Epithelial cell of esophagus (primary cell): ENCODE results near the gene PDE9A.

ENCODE experiments used
- DNase-seq: peaks from one replicate; pipeline ENCODE4 v3.0.0; 2010; ENCODE audit warnings: low read depth
- H3K4me3 ChIP-seq: 2 replicates; pipeline ENCODE4 v1.5.1; 2011; ENCODE audit warnings: mild to moderate bottlenecking, low read length, control low read depth
- TF ChIP-seq, protein P1 (sequence below): IDR thresholded peaks from 2 replicates; pipeline ENCODE4 v1.5.1; 2011; ENCODE audit warnings: low read depth, mild to moderate bottlenecking, low read length, control low read depth, inconsistent platforms; ENCODE audit not compliant: insufficient read depth; ENCODE audit errors: missing control alignments

Gene PDE9A

GRCh38 chr21:42658320-42659105 is 5.1 kb downstream of the PDE9A start:
- DNase-seq: no peak
- H3K4me3 ChIP-seq: no peak overlapping the region
- TF ChIP-seq, protein P1, sequence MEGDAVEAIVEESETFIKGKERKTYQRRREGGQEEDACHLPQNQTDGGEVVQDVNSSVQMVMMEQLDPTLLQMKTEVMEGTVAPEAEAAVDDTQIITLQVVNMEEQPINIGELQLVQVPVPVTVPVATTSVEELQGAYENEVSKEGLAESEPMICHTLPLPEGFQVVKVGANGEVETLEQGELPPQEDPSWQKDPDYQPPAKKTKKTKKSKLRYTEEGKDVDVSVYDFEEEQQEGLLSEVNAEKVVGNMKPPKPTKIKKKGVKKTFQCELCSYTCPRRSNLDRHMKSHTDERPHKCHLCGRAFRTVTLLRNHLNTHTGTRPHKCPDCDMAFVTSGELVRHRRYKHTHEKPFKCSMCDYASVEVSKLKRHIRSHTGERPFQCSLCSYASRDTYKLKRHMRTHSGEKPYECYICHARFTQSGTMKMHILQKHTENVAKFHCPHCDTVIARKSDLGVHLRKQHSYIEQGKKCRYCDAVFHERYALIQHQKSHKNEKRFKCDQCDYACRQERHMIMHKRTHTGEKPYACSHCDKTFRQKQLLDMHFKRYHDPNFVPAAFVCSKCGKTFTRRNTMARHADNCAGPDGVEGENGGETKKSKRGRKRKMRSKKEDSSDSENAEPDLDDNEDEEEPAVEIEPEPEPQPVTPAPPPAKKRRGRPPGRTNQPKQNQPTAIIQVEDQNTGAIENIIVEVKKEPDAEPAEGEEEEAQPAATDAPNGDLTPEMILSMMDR: no peak

- no peak for DNase-seq
- no peak overlapping the region for H3K4me3 ChIP-seq
- TF ChIP-seq, protein P1: no peak
Observed at GRCh38 chr21:42659416-42660117, 6.1 kb downstream of the PDE9A start.

DNA sequence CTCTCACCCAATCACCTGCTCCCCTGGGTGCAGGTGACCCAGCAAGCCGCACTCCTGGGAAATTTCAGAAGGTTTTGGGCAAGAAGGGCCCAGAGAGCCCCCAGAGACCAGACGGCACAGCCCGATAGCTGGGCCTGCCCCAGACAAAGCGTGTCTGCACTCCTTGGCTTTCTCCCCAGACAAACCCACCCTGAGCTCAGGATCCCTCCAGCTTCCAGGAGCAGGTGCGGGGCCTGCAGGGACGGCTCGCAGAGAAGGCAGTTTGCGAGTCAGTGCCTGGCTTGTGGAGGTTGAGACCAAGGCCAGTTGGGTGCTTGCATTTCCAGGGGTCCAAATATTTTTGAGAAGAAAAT is 6.7 kb downstream of the PDE9A start:
- H3K4me3 ChIP-seq: no peak overlapping the region
- no peak for DNase-seq
- TF ChIP-seq, protein P1: no peak

DNA sequence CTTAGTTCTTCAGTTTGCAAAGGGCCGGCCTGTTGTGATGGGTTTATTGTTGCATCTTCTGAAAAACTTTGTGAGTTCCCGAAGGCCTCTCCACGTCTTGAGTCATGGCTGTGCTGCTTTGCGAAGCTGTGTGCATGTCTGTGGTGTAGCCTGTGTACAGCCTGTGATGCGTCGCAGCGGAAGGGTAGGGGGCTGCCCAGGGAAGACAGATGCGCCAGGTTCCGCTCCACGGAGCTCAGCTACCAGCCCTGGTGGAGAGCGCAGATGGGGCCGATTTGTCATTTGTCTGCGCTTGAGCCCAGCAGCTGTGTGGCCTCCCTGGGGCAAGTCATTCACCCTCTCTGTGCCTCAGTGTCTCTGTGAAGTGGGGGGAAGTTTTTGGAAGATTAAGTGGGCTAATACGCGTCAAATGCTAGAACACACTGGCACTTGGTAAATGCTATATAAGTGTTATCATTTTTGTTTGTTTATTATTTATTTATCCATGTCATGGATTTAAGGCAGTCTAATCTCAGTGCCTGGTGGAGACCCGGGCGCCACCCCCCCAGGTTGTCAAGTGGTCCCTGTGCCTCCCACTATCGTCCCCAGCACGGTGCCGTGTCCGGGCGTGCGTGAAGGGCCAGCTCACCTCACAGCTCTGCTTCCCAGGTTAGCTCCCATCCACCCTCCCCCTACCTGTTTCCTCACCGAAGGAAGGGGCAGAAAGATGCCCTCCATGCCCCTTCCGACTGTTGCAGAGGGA is 8.4 kb downstream of the PDE9A start:
- no peak for DNase-seq
- TF ChIP-seq, protein P1: no peak
- H3K4me3 ChIP-seq: no peak overlapping the region

DNA sequence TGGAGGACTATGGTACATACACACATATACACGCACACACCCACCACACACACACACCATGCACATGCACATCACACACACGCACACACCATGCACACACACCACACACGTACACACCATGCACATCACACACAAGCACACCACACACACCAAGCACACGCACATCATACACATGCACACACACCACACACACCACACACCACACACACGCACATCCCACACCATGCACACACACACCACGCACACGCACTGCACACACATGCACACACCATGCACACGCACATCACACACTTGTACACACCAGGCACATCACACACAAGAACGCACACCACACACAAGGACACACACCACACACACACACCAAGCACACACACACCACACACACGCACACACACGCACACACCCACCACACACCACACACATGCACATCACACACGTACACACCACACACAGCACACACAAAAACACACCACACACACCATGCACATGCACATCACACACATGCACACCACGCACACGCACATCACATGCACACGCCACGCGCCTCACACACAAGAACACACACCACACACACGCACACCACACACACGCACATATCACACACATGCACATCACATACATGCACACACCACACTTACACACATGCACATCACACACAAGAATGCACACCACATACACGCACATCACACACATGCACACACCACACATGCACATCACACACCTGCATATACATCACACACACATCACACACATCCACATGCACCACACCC is 9.2 kb downstream of the PDE9A start:
- no peak for DNase-seq
- no peak overlapping the region for H3K4me3 ChIP-seq
- TF ChIP-seq, protein P1: no peak

GRCh38 chr21:42663200-42663750 is 9.9 kb downstream of the PDE9A start:
- TF ChIP-seq, protein P1: no peak
- no peak overlapping the region for H3K4me3 ChIP-seq
- no peak for DNase-seq
